K562 (cell line): Measurements from ENCODE around the gene POLR2L. TPM values are rescaled to one million over a fixed set of nuclear protein-coding genes. Genes with fewer than 3 reads are reported as not detected.

Source experiments
- CTBP1 ChIP-seq: fragments of 450-650 bp; IDR thresholded peaks from 2 replicates; pipeline ENCODE4 v1.6.1; 2016; ENCODE audit warnings: borderline replicate concordance
- GABPB1 ChIP-seq: sonication (generic); formaldehyde crosslinking; IDR thresholded peaks from 2 replicates; pipeline ENCODE4 v1.8.0; 2022; ENCODE audit warnings: mild to moderate bottlenecking, missing genetic modification reagents
- NRF1 ChIP-seq, 2 experiments: fragments of 450-650 bp; IDR thresholded peaks in 1 of 2; conservative IDR thresholded peaks in 1 of 2; 2 replicates each; pipeline ENCODE4 v1.6.1; 2014; ENCODE audit warnings: mild to moderate bottlenecking in 2 of 2
- PHTF2 ChIP-seq: fragments of 250-450 bp; sonication (Bioruptor Pico); IDR thresholded peaks from 2 replicates; pipeline ENCODE4 v1.5.0; 2021; ENCODE audit warnings: mild to moderate bottlenecking
- POU5F1 ChIP-seq: fragments of 150-350 bp; IDR thresholded peaks from 2 replicates; pipeline ENCODE4 v1.6.1; 2014; ENCODE audit warnings: borderline replicate concordance, low read length, low read depth, mild to moderate bottlenecking; ENCODE audit not compliant: partially characterized antibody
- STAG1 ChIP-seq: sonication (generic); formaldehyde crosslinking; IDR thresholded peaks from 2 replicates; pipeline ENCODE4 v1.5.0; 2020; ENCODE audit warnings: missing genetic modification reagents, borderline replicate concordance
- ZFP36 ChIP-seq: fragments of 150-350 bp; IDR thresholded peaks from 2 replicates; pipeline ENCODE4 v1.6.1; 2018; ENCODE audit warnings: low read length, low read depth; ENCODE audit not compliant: partially characterized antibody
- ZNF407 ChIP-seq: fragments of 450-650 bp; IDR thresholded peaks from 2 replicates; pipeline ENCODE4 v1.6.1; 2016; ENCODE audit warnings: low read depth
- ZNF589 ChIP-seq: fragments of 200-800 bp; sonication (Bioruptor generic); IDR thresholded peaks from 2 replicates; pipeline ENCODE4 v1.6.1; 2016; ENCODE audit warnings: low read depth, missing genetic modification characterization, missing compliant biosample characterization
- ZNF655 ChIP-seq: fragments of 250-450 bp; sonication (Bioruptor Pico); IDR thresholded peaks from 2 replicates; pipeline ENCODE4 v1.5.0; 2021
- polyA plus RNA-seq, 8 experiments: library from polyadenylated mRNA; depleted of rRNA in 4 of 8; stranded (reverse) in 5 of 8; unstranded in 3 of 8; fragments of >200 nt; fragmentation: Nextera tagmentation in 2 of 8; fragmentation: Illumina TruSeq in 1 of 8; extraction: Ambion mirVana in 2 of 8; extraction: Trizol in 1 of 8; gene quantifications; 2 replicates each; pipeline versions ENCODE4 v1.2.1 to v1.2.3, GENCODE V29; 2011 to 2014; ENCODE audit warnings: inconsistent platforms in 1 of 8, missing spikeins in 1 of 8
- total RNA-seq, 7 experiments: library from RNA; depleted of rRNA in 6 of 7; stranded (reverse); fragments of >200 nt in 6 of 7; fragmentation: Illumina TruSeq in 2 of 7; extraction: Trizol in 2 of 7; gene quantifications; 2 replicates each; pipeline versions ENCODE4 v1.2.1 to v1.2.3, GENCODE V29; 2011 to 2021; ENCODE audit warnings: low replicate concordance in 1 of 7
- TF ChIP-seq, protein P1 (sequence below): sonication (generic); formaldehyde crosslinking; IDR thresholded peaks from 2 replicates; pipeline ENCODE4 v1.8.0; 2023; ENCODE audit warnings: mild to moderate bottlenecking, missing genetic modification reagents
- TF ChIP-seq, protein P2 (sequence below): fragments of 450-650 bp; IDR thresholded peaks from 2 replicates; pipeline ENCODE4 v1.7.1; 2018; ENCODE audit warnings: mild to moderate bottlenecking, low read depth; ENCODE audit not compliant: partially characterized antibody
- TF ChIP-seq, protein P3 (sequence below): fragments of 450-650 bp; formaldehyde crosslinking; IDR thresholded peaks from 2 replicates; pipeline ENCODE4 v1.4.0; 2022; ENCODE audit warnings: mild to moderate bottlenecking, moderate library complexity

Gene POLR2L
- total and polyA plus RNA-seq, 9 of the 15 experiments (the other 6 are each of a cell fraction or from before 2014, with no cell fraction given): 38.3 to 688 (median 108) TPM

DNA sequence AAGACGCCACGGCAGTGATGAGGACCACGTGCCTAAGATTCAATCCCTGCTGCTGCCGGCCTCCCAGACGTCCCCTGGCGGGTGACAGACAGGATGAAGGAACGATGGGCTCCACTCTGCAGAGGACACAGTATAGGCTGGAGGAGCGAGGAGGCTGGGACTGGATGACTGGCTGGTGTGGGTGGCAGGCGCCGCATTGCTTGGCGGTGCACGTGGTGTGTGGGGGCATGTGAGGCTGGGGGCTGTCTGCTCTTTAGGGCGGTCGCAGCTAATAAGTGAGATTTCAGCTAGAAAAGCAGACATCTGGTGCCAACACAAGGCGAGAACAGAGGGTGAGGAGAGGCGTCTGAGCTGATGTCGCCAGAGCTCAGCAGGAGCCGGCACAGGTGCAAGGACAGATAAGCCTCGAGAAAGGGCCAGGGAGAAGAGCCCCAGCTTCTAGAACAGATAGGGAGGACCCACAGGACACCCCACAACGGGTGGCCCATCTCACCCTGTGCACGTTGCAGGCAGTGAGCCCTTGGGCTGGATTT lies 33.5 kb upstream of the POLR2L start (continued):
- TF ChIP-seq, protein P1, sequence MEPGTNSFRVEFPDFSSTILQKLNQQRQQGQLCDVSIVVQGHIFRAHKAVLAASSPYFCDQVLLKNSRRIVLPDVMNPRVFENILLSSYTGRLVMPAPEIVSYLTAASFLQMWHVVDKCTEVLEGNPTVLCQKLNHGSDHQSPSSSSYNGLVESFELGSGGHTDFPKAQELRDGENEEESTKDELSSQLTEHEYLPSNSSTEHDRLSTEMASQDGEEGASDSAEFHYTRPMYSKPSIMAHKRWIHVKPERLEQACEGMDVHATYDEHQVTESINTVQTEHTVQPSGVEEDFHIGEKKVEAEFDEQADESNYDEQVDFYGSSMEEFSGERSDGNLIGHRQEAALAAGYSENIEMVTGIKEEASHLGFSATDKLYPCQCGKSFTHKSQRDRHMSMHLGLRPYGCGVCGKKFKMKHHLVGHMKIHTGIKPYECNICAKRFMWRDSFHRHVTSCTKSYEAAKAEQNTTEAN (CRISPR knock-in tag): no peak
- TF ChIP-seq ZFP36 (no peak), ZNF655 (CRISPR knock-in tag) (no peak), STAG1 (no peak), GABPB1 (0 out of 2 replicates have a peak, but pooled peaks have one; percentile 41), PHTF2 (CRISPR knock-in tag) (no peak), POU5F1 (no peak), ZNF589 (CRISPR knock-in tag) (peak; percentile 39; the same call in 1 of the 2 replicates), NRF1 (conservative IDR thresholded peaks at IDR 0.05 in 1 of 2, IDR thresholded peaks at IDR 0.05 in 1 of 2) (0 out of 4 replicates have a peak, but pooled peaks of 1 of the 2 experiments have one; percentile 19), CTBP1 (peak; percentile 79), ZNF407 (no peak)
- TF ChIP-seq, protein P2, sequence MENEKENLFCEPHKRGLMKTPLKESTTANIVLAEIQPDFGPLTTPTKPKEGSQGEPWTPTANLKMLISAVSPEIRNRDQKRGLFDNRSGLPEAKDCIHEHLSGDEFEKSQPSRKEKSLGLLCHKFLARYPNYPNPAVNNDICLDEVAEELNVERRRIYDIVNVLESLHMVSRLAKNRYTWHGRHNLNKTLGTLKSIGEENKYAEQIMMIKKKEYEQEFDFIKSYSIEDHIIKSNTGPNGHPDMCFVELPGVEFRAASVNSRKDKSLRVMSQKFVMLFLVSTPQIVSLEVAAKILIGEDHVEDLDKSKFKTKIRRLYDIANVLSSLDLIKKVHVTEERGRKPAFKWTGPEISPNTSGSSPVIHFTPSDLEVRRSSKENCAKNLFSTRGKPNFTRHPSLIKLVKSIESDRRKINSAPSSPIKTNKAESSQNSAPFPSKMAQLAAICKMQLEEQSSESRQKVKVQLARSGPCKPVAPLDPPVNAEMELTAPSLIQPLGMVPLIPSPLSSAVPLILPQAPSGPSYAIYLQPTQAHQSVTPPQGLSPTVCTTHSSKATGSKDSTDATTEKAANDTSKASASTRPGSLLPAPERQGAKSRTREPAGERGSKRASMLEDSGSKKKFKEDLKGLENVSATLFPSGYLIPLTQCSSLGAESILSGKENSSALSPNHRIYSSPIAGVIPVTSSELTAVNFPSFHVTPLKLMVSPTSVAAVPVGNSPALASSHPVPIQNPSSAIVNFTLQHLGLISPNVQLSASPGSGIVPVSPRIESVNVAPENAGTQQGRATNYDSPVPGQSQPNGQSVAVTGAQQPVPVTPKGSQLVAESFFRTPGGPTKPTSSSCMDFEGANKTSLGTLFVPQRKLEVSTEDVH: no peak
- TF ChIP-seq, protein P3, sequence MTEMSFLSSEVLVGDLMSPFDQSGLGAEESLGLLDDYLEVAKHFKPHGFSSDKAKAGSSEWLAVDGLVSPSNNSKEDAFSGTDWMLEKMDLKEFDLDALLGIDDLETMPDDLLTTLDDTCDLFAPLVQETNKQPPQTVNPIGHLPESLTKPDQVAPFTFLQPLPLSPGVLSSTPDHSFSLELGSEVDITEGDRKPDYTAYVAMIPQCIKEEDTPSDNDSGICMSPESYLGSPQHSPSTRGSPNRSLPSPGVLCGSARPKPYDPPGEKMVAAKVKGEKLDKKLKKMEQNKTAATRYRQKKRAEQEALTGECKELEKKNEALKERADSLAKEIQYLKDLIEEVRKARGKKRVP (CRISPR knock-in tag): no peak
